ENCODE measurements around the gene MAT1A. TPM values are rescaled to one million over a fixed set of nuclear protein-coding genes. Genes with fewer than 3 reads are reported as not detected.
A peak's percentile ranks its signal among the peaks of the same experiment; 100 is the strongest.

MAT1A gene
- total and polyA plus RNA-seq, 2 of the 13 experiments (the other 11 are each of a cell fraction or from before 2014, with no cell fraction given): 57.1 to 76.9 TPM

DNA sequence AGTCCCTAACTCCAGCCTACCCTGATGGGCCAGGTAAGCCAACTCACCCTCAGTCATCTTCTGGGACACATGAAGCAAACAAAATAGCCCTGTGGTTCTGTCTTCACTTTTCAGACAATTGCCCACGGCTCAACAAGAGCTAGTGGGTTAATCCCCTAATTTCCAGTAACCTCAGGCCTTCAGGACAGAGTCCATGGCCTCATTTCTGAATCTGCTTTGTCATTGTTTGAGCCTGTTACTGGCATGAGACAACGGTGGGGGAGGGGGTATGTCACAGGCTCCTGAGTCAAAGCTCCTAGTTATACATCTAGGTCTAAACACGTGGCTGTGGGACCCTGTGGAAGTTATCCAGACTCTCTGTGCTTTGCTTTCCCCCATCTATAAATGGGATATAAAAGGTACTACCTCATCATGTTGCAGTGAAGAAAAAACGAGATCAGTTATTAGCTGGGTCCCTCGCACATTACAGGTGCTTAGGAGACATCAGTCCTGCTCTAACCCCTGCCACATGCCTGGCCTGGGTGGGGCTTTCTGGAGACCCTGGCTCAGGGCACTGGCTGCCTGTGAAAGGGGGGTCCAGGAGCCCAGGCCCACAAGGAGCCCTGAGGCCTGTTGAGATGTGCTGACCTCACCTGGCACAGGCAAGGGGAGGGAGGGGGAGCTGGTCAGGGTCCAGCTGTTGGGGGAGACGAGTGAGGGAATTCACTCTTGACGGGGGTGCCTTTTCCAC, 16.5 kb downstream of the MAT1A start (continued):
- TF ChIP-seq MAZ (IDR thresholded peaks at IDR 0.05; ENCODE audit: borderline replicate concordance, low read depth, low read length) (no peak), MAZ (CRISPR knock-in tag; IDR thresholded peaks at IDR 0.05; ENCODE audit: low read depth) (no peak), ZNF589 (CRISPR knock-in tag; conservative IDR thresholded peaks at IDR 0.05) (no peak), MIXL1 (CRISPR knock-in tag; IDR thresholded peaks at IDR 0.05) (peak; percentile 71; the same call in 1 of the 2 replicates), FOXK2 (IDR thresholded peaks at IDR 0.05) (0 out of 2 replicates have a peak, but pooled peaks have one; percentile 7), ZNF329 (CRISPR knock-in tag; IDR thresholded peaks at IDR 0.05; ENCODE audit: low read depth) (no peak), ZNF550 (CRISPR knock-in tag; IDR thresholded peaks at IDR 0.05; ENCODE audit: borderline replicate concordance) (no peak), FOSL1 (CRISPR knock-in tag; IDR thresholded peaks at IDR 0.05; ENCODE audit: borderline replicate concordance) (no peak), ZSCAN30 (CRISPR knock-in tag; IDR thresholded peaks at IDR 0.05) (no peak), ZNF660 (CRISPR knock-in tag; IDR thresholded peaks at IDR 0.05; ENCODE audit: borderline replicate concordance, low read depth) (no peak), TEAD3 (CRISPR knock-in tag; optimal IDR thresholded peaks at IDR 0.05; ENCODE audit: borderline replicate concordance) (peak; percentile 83), NFIB (CRISPR knock-in tag; IDR thresholded peaks at IDR 0.05; ENCODE audit: borderline replicate concordance) (no peak), HES4 (CRISPR knock-in tag; IDR thresholded peaks at IDR 0.05; ENCODE audit: borderline replicate concordance) (no peak), SAFB2 (CRISPR knock-in tag; IDR thresholded peaks at IDR 0.05; ENCODE audit: borderline replicate concordance, low read depth) (no peak), FOXC1 (CRISPR knock-in tag; IDR thresholded peaks at IDR 0.05; ENCODE audit: borderline replicate concordance) (no peak), ZSCAN22 (CRISPR knock-in tag; IDR thresholded peaks at IDR 0.05) (no peak), KDM4B (CRISPR knock-in tag; IDR thresholded peaks at IDR 0.05) (no peak; the same call in 1 of the 2 replicates), FLYWCH1 (CRISPR knock-in tag; IDR thresholded peaks at IDR 0.05) (no peak), ZNF775 (CRISPR knock-in tag; IDR thresholded peaks at IDR 0.05; ENCODE audit: borderline replicate concordance) (no peak), NR2F2 (IDR thresholded peaks at IDR 0.05; ENCODE audit: borderline replicate concordance, low read depth) (peak; percentile 65; the same call in 1 of the 2 replicates)
- TF ChIP-seq, protein P1, sequence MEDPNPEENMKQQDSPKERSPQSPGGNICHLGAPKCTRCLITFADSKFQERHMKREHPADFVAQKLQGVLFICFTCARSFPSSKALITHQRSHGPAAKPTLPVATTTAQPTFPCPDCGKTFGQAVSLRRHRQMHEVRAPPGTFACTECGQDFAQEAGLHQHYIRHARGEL (CRISPR knock-in tag; IDR thresholded peaks at IDR 0.05): no peak
- TF ChIP-seq, protein P2, sequence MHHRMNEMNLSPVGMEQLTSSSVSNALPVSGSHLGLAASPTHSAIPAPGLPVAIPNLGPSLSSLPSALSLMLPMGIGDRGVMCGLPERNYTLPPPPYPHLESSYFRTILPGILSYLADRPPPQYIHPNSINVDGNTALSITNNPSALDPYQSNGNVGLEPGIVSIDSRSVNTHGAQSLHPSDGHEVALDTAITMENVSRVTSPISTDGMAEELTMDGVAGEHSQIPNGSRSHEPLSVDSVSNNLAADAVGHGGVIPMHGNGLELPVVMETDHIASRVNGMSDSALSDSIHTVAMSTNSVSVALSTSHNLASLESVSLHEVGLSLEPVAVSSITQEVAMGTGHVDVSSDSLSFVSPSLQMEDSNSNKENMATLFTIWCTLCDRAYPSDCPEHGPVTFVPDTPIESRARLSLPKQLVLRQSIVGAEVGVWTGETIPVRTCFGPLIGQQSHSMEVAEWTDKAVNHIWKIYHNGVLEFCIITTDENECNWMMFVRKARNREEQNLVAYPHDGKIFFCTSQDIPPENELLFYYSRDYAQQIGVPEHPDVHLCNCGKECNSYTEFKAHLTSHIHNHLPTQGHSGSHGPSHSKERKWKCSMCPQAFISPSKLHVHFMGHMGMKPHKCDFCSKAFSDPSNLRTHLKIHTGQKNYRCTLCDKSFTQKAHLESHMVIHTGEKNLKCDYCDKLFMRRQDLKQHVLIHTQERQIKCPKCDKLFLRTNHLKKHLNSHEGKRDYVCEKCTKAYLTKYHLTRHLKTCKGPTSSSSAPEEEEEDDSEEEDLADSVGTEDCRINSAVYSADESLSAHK (CRISPR knock-in tag; IDR thresholded peaks at IDR 0.05; ENCODE audit: borderline replicate concordance): no peak
- TF ChIP-seq, protein P3, sequence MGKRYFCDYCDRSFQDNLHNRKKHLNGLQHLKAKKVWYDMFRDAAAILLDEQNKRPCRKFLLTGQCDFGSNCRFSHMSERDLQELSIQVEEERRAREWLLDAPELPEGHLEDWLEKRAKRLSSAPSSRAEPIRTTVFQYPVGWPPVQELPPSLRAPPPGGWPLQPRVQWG (CRISPR knock-in tag; IDR thresholded peaks at IDR 0.05; ENCODE audit: borderline replicate concordance, low read depth): no peak
- TF ChIP-seq, protein P4, sequence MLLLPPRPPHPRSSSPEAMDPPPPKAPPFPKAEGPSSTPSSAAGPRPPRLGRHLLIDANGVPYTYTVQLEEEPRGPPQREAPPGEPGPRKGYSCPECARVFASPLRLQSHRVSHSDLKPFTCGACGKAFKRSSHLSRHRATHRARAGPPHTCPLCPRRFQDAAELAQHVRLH (CRISPR knock-in tag; IDR thresholded peaks at IDR 0.05; ENCODE audit: borderline replicate concordance, low read depth): no peak; the same call in 1 of the 2 replicates

All from HepG2 (cell line).